Measurements from ENCODE around the gene STRC.

Gene STRC

DNA sequence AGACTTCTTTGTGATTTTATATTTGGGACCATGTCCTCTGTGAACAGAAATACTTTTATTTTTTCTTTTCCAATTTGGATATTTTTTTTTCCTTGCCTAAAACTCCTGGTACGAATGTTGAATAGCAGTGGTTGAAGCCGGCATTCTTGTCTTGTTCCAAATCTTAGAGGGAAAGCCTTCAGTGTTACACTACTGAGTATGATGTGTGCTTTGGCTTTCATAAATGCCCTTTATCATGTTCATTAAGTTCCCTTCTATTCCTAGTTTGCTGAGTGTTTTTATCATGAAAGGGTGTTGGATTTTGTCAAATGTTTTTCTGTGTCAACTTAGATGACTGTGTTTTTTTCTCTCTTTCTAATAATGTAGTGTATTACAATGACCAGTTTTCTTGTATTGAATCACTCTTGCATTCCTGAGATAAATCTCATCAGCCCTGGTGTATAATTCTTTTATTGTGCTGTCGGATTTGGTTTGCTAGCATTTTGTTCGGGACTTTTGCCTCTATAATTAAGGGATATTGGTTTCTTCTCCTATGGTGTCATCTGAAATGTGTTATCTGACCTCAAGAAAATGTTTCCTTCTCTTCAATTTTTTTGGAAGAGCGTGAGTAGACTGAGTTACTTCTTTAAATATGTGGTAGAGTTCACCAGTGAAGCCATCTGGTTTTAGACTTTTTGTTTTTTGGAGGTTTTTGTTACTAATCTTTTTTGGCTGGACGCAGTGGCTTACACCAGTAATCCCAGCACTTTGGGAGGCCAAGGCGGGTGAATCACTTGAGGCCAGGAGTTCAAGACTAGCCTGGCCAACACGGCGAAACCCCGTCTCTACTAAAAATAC, 67.9 kb downstream of the STRC start:
- no peaks in the 10 kb centered on the region for H3K27me3 ChIP-seq (ENCODE audit: insufficient read depth, low read depth)
- H4K20me1 ChIP-seq (ENCODE audit: insufficient read depth): no peaks in the 10 kb centered on the region
- H3K9ac ChIP-seq: no peak overlapping the region
- TF ChIP-seq CTCF (conservative IDR thresholded peaks at IDR 0.05; ENCODE audit: low read depth, low read length): no peak
- H3K4me1 ChIP-seq (ENCODE audit: low read depth, poor library complexity, severe bottlenecking): no peaks in the 10 kb centered on the region
- no peak overlapping the region for H3K4me3 ChIP-seq (IDR thresholded peaks at IDR 0.05; ENCODE audit: insufficient read depth, low read depth, low read length)
- H3K79me2 ChIP-seq (ENCODE audit: insufficient read depth, low read depth): no peaks in the 10 kb centered on the region
- no peaks in the 10 kb centered on the region for H3K36me3 ChIP-seq (ENCODE audit: insufficient read depth)
- H3K27ac ChIP-seq: no peak overlapping the region
- H3K4me2 ChIP-seq: no peak overlapping the region
- H2AFZ ChIP-seq (ENCODE audit: low read depth): no peak overlapping the region

Measured in KMS-11 (cell line).